Heart left ventricle (tissue), 13 donors: ENCODE data around the gene DDX39B.
A peak's percentile ranks its signal among the peaks of the same experiment; 100 is the strongest.

Source experiments
- POLR2A ChIP-seq, 2 donors: fragments of 450-650 bp; IDR thresholded peaks; one replicate each; pipeline ENCODE4 v1.6.1; 2017; ENCODE audit warnings: antibody characterized with exemption in 2 of 2, mild to moderate bottlenecking in 2 of 2, moderate library complexity in 2 of 2
- TF ChIP-seq, protein P1 (sequence below), 12 donors: fragments of 200-600 bp; sonication (generic) in 4 of 12; IDR thresholded peaks; one replicate each; pipeline versions ENCODE4 v1.5.0 to v1.8.0; 2018 to 2022; ENCODE audit warnings: antibody characterized with exemption in 12 of 12, mild to moderate bottlenecking in 5 of 12
- donor health status: ischemic (EF 13 %, LVEDD 7.1; RV severe dilation, severe dysfunction).
- donor health status: DM: no; HTN: yes; CAD: no.
- donor health status: DM: no; HTN: no; CAD: no.
- donor health status: ischemic (EF 25% LVEDD 6.9; RV normal size, moderate dysfunction).
- donor health status: ischemic (EF 25% LVEDD 5.7; RV mildly dilated, moderate dysfunction).
- donor health status: ischemic (EF 35%, LVEDD 5.7; RV mildly dilated, moderate dysfunction).
- donor health status: nonischemic (EF 11% LVEDD 7.7; RV severe dilation, severe dysfunction).
- donor health status: DM: yes; HTN: yes; CAD: no.
- donor health status: PGD.
- donor health status: ischemic (EF 29% LVEDD 5.4; RV normal size, mild dysfunction).
- donor health status: nonischemic (EF 23%, LVEDD 6.1; RV moderate dilation, normal function).

DNA sequence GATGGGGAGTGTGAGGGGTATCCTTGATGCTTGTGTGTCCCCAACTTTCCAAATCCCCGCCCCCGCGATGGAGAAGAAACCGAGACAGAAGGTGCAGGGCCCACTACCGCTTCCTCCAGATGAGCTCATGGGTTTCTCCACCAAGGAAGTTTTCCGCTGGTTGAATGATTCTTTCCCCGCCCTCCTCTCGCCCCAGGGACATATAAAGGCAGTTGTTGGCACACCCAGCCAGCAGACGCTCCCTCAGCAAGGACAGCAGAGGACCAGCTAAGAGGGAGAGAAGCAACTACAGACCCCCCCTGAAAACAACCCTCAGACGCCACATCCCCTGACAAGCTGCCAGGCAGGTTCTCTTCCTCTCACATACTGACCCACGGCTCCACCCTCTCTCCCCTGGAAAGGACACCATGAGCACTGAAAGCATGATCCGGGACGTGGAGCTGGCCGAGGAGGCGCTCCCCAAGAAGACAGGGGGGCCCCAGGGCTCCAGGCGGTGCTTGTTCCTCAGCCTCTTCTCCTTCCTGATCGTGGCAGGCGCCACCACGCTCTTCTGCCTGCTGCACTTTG, 33.6 kb upstream of the DDX39B start, which contains the start of gene TNF:
- TF ChIP-seq, protein P1, sequence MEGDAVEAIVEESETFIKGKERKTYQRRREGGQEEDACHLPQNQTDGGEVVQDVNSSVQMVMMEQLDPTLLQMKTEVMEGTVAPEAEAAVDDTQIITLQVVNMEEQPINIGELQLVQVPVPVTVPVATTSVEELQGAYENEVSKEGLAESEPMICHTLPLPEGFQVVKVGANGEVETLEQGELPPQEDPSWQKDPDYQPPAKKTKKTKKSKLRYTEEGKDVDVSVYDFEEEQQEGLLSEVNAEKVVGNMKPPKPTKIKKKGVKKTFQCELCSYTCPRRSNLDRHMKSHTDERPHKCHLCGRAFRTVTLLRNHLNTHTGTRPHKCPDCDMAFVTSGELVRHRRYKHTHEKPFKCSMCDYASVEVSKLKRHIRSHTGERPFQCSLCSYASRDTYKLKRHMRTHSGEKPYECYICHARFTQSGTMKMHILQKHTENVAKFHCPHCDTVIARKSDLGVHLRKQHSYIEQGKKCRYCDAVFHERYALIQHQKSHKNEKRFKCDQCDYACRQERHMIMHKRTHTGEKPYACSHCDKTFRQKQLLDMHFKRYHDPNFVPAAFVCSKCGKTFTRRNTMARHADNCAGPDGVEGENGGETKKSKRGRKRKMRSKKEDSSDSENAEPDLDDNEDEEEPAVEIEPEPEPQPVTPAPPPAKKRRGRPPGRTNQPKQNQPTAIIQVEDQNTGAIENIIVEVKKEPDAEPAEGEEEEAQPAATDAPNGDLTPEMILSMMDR (IDR thresholded peaks at IDR 0.05) = no peak
- peak in 1 of 2 donors; percentile 75 for TF ChIP-seq POLR2A (IDR thresholded peaks at IDR 0.05)
